Measurements from ENCODE around the gene CHST8. TPM values are rescaled to one million over a fixed set of nuclear protein-coding genes. Genes with fewer than 3 reads are reported as not detected.

Gene CHST8
- total and polyA plus RNA-seq, 9 donors: 0.48 to 2.5 (median 1.0) TPM; not detected in 1

DNA sequence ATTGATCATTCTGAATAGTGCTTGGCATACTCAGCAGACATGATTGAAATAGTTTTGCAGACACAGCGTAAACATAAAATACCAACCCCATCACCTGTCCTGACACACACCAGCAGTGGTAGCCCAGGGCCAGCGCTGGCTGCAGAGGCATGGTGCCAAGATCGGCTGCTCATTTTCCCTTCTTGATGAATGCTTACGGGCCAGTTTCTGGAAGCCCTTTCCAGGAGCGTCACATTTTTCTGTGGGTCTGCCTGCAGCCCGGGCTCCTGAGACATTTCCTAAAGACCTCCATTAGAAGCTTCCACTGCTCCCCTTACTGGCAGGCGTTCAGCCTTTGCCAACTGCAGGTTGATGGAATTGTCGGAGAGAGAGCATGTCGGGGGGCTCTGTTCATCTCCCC is 48.6 kb downstream of the CHST8 start:
- Histone ChIP-seq H3K27ac (no peak overlapping the region), H3K4me1 (ENCODE audit: insufficient read depth) (no peaks in the 10 kb centered on the region), H3K9me3 (no peaks in the 10 kb centered on the region), H3K27me3 (no peaks in the 10 kb centered on the region), H3K36me3 (no peaks in the 10 kb centered on the region), H3K4me3 (no peak overlapping the region)
- no peak for DNase-seq
- WGBS, 3 donors: 70 to 73% (median 71%) methylated on average over 9 of the region's 9 CpGs
- TF ChIP-seq POLR2A (IDR thresholded peaks at IDR 0.05) (no peak), EP300 (IDR thresholded peaks at IDR 0.05) (no peak)
- intact Hi-C loops (cut with DNase I): no loop called here

- Histone ChIP-seq H3K36me3 (no peaks in the 10 kb centered on the region), H3K27ac (no peak overlapping the region), H3K9me3 (no peaks in the 10 kb centered on the region), H3K4me3 (no peak overlapping the region), H3K4me1 (ENCODE audit: insufficient read depth) (no peaks in the 10 kb centered on the region), H3K27me3 (no peaks in the 10 kb centered on the region)
- intact Hi-C loops (cut with DNase I): no loop called here
- no peak for DNase-seq
- 66 to 73% (median 72%) methylated on average over 5 of the region's 5 CpGs for WGBS, 3 donors
- TF ChIP-seq EP300 (IDR thresholded peaks at IDR 0.05) (no peak), CTCF (IDR thresholded peaks at IDR 0.05) (no peak), POLR2A (IDR thresholded peaks at IDR 0.05) (no peak)
Measured at GRCh38 chr19:33671211-33671610, 49.5 kb downstream of the CHST8 start.

DNA sequence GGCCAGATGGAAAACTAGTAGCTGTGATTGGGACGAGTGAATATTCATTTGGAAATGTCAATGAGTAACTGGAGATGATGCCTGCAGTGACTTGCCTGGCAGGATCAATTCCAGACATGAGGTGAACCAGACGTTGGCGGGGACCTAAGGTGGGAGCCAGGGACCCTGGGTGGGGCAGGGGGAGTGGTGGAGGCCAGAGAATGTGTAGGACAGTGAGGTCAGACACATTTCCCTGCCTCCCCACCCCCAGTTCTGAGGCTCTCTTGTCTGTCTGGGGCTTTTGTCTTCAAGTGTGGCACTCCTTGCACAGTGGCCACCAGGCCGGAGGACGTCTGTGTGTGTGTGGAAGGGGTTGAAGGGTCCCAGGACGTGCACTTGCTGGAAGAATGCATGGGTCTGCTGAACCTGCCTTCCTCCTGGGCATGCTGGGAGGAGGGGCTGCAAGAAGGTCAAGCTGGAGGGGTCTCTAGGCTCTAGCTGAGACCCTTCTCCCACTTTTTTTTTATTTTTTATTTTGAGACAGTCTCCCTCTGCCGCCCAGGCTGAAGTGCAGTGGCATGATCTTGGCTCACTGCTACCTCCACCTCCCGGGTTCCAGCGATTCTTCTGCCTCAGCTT is 51.6 kb downstream of the CHST8 start:
- no peaks in the 10 kb centered on the region for H3K4me1 ChIP-seq (ENCODE audit: insufficient read depth)
- DNase-seq: no peak
- H3K36me3 ChIP-seq: no peaks in the 10 kb centered on the region
- intact Hi-C loops (cut with DNase I): no loop called here
- no peaks in the 10 kb centered on the region for H3K9me3 ChIP-seq
- 73 to 79% (median 78%) methylated on average over 9 of the region's 9 CpGs for WGBS, 3 donors
- no peak overlapping the region for H3K27ac ChIP-seq
- TF ChIP-seq POLR2A (IDR thresholded peaks at IDR 0.05): no peak
- TF ChIP-seq CTCF (IDR thresholded peaks at IDR 0.05): no peak
- no peak for TF ChIP-seq EP300 (IDR thresholded peaks at IDR 0.05)
- no peak overlapping the region for H3K4me3 ChIP-seq
- no peaks in the 10 kb centered on the region for H3K27me3 ChIP-seq

DNA sequence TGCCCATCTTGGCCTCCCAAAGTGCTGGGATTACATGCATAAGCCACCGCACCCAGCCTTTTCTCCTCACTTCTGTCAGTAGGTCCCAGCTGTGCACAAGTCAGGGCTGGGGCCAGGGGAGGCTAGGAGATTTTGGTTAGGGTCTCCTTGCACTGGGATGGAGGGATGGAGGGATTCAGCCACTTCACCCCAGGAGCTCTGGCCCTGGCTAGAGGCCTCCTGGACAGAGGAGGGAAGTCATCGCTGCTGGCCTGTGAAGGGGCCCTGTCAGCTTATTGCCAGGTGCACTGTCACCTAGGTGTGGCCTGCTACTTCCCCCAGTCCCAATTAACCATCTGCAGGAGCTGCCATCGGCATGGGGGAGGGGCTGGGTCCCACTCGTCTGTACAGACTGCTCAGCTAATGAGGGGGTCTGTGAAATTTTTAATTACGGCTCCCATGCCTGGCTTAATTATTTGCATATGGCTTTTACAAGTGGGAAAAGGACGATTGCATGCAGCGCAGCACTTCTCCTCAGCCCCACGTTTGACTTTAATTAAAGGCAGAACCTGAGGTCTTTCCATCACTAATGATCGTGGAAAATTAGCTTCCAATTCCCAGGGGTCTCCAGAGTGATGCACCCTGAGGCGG is 52.4 kb downstream of the CHST8 start:
- no peaks in the 10 kb centered on the region for H3K27me3 ChIP-seq
- WGBS, 3 donors: 54 to 59% (median 59%) methylated on average over 10 of the region's 10 CpGs
- DNase-seq: no peak

More for the DNA sequence above, 52.4 kb downstream of the CHST8 start:
- intact Hi-C loops (cut with DNase I): no loop called here
- Histone ChIP-seq H3K27ac (no peak overlapping the region), H3K4me3 (no peak overlapping the region), H3K4me1 (ENCODE audit: insufficient read depth) (no peaks in the 10 kb centered on the region), H3K36me3 (no peaks in the 10 kb centered on the region), H3K9me3 (no peaks in the 10 kb centered on the region)
- TF ChIP-seq POLR2A (IDR thresholded peaks at IDR 0.05): no peak
- TF ChIP-seq EP300 (IDR thresholded peaks at IDR 0.05): no peak
- no peak for TF ChIP-seq CTCF (IDR thresholded peaks at IDR 0.05)
